Activated naive CD4-positive, alpha-beta T cell treated with anti-CD3 and anti-CD28 coated beads, Interleukin-2, amount 10 ng/mL, durations not matched to agents 7 days and 5 days (primary cell): ENCODE results near the gene MYLK2.
"Not testable (repeated sequence)": the region's sequence is repeated elsewhere in the genome, so short reads cannot be mapped to it uniquely, and the experiment has no call there.

ENCODE experiments used
- CTCF ChIA-PET: fragments of 350-600 bp; sonication (Branson Sonifier 250); formaldehyde crosslinking; loops from one replicate; lab custom pipeline; 2021; ENCODE audit warnings: antibody characterized with exemption; lab: Charles Lee
- DNase-seq: peaks from one replicate; pipeline ENCODE4 v3.0.0-alpha.2; 2020
- H3K27ac Mint-ChIP-seq: one replicate; pipeline ENCODE4 v1.8.0; 2021; ENCODE audit warnings: mild to moderate bottlenecking, moderate library complexity, mixed read lengths
- H3K27me3 Mint-ChIP-seq: one replicate; pipeline ENCODE4 v1.8.0; 2021; ENCODE audit warnings: mild to moderate bottlenecking, mixed read lengths
- H3K36me3 Mint-ChIP-seq: one replicate; pipeline ENCODE4 v1.8.0; 2021; ENCODE audit warnings: mixed read lengths
- H3K4me1 Mint-ChIP-seq: one replicate; pipeline ENCODE4 v1.8.0; 2021; ENCODE audit warnings: mixed read lengths
- H3K4me3 Mint-ChIP-seq: one replicate; pipeline ENCODE4 v1.8.0; 2021; ENCODE audit warnings: mild to moderate bottlenecking, moderate library complexity, mixed read lengths
- H3K9me3 Mint-ChIP-seq: one replicate; pipeline ENCODE4 v1.8.0; 2021; ENCODE audit warnings: mixed read lengths

Gene MYLK2

GRCh38 chr20:31821427-31821826 is 2.3 kb downstream of the MYLK2 start:
- Mint-ChIP-seq H3K36me3 (no peaks in the 10 kb centered on the region), H3K27ac (no peak overlapping the region)

GRCh38 chr20:31822421-31823330 is 3.5 kb downstream of the MYLK2 start:
- Mint-ChIP-seq H3K27me3 (peaks cover 19% of the 10 kb centered on the region), H3K27ac (peak overlapping the region; percentile 7), H3K4me3 (no peak overlapping the region), H3K36me3 (no peaks in the 10 kb centered on the region), H3K9me3 (no peaks in the 10 kb centered on the region), H3K4me1 (peaks cover 11% of the 10 kb centered on the region)
- peak; percentile 82 for DNase-seq
- CTCF ChIA-PET, result interaction anchor here (0.6 to 4.2 kb wide), 29 partner anchors 8 to 306 kb away, joined by 3 to 51 read pairs (median 4); partner anchors contain the start of genes FOXS1 and PDRG1

More at GRCh38 chr20:31821427-31821826, 2.3 kb downstream of the MYLK2 start:
- DNase-seq, result no peak
- CTCF ChIA-PET, result interaction anchor here (0.9 to 4.2 kb wide), 4 partner anchors 16 to 210 kb away, joined by 3 to 51 read pairs (median 31); partner anchors contain the start of gene FOXS1
- no peaks in the 10 kb centered on the region for H3K9me3 Mint-ChIP-seq
- H3K4me1 Mint-ChIP-seq, result peaks cover 11% of the 10 kb centered on the region
- peaks cover 19% of the 10 kb centered on the region for H3K27me3 Mint-ChIP-seq
- H3K4me3 Mint-ChIP-seq, result no peak overlapping the region

- Mint-ChIP-seq H3K4me1 (peaks cover 11% of the 10 kb centered on the region), H3K27me3 (peaks cover 19% of the 10 kb centered on the region), H3K9me3 (no peaks in the 10 kb centered on the region), H3K27ac (no peak overlapping the region), H3K36me3 (no peaks in the 10 kb centered on the region), H3K4me3 (no peak overlapping the region)
- DNase-seq, result no peak
- CTCF ChIA-PET, result interaction anchor here (0.6 to 4.2 kb wide), 29 partner anchors 9 to 305 kb away, joined by 3 to 51 read pairs (median 4); partner anchors contain the start of genes FOXS1 and PDRG1
Observed at GRCh38 chr20:31823360-31824124, 4.4 kb downstream of the MYLK2 start.

GRCh38 chr20:31824125-31824485 is 4.9 kb downstream of the MYLK2 start:
- CTCF ChIA-PET, result interaction anchor here (1.1 to 4.2 kb wide), 7 partner anchors 10 to 207 kb away, joined by 3 to 51 read pairs (median 24); partner anchors contain the start of genes FOXS1 and PDRG1
- DNase-seq, result no peak
- Mint-ChIP-seq H3K4me1 (peaks cover 11% of the 10 kb centered on the region), H3K27me3 (peaks cover 19% of the 10 kb centered on the region), H3K36me3 (no peaks in the 10 kb centered on the region), H3K27ac (no peak overlapping the region), H3K9me3 (no peaks in the 10 kb centered on the region), H3K4me3 (no peak overlapping the region)

- peaks cover 16% of the 10 kb centered on the region for H3K27me3 Mint-ChIP-seq
- H3K27ac Mint-ChIP-seq, result no peak overlapping the region
- CTCF ChIA-PET, result interaction anchor here (1.1 to 4.2 kb wide), 6 partner anchors 11 to 207 kb away, joined by 3 to 32 read pairs (median 14); partner anchors contain the start of gene PDRG1
- H3K9me3 Mint-ChIP-seq, result no peaks in the 10 kb centered on the region
- no peak for DNase-seq
- H3K4me3 Mint-ChIP-seq, result no peak overlapping the region
- no peaks in the 10 kb centered on the region for H3K36me3 Mint-ChIP-seq
- peaks cover 11% of the 10 kb centered on the region for H3K4me1 Mint-ChIP-seq
Observed at GRCh38 chr20:31824554-31825313, 5.6 kb downstream of the MYLK2 start.

GRCh38 chr20:31826074-31826473 is 6.9 kb downstream of the MYLK2 start:
- Mint-ChIP-seq H3K27ac (no peak overlapping the region), H3K4me3 (no peak overlapping the region), H3K4me1 (peaks cover 11% of the 10 kb centered on the region), H3K36me3 (no peaks in the 10 kb centered on the region), H3K27me3 (peaks cover 12% of the 10 kb centered on the region), H3K9me3 (no peaks in the 10 kb centered on the region)
- CTCF ChIA-PET, result interaction anchor here (1.2 to 1.9 kb wide), 2 partner anchors 9 to 26 kb away, joined by 3 to 8 read pairs; no protein-coding TSS in a partner anchor
- no peak for DNase-seq

GRCh38 chr20:31827059-31827458 is 7.9 kb downstream of the MYLK2 start:
- DNase-seq, result no peak
- no peaks in the 10 kb centered on the region for H3K9me3 Mint-ChIP-seq
- H3K27ac Mint-ChIP-seq, result no peak overlapping the region
- no peaks in the 10 kb centered on the region for H3K36me3 Mint-ChIP-seq
- H3K27me3 Mint-ChIP-seq, result peaks cover 6% of the 10 kb centered on the region
- peaks cover 11% of the 10 kb centered on the region for H3K4me1 Mint-ChIP-seq
- no peak overlapping the region for H3K4me3 Mint-ChIP-seq
- CTCF ChIA-PET, result interaction anchor here (0.7 to 1.9 kb wide), 3 partner anchors 10 to 264 kb away, joined by 3 to 8 read pairs (median 4); no protein-coding TSS in a partner anchor

- not testable (repeated sequence) for H3K27me3 Mint-ChIP-seq
Observed at GRCh38 chr20:31828016-31828415, 8.9 kb downstream of the MYLK2 start.

GRCh38 chr20:31829731-31830130 is 10.6 kb downstream of the MYLK2 start:
- Mint-ChIP-seq H3K27ac (no peak overlapping the region), H3K36me3 (no peaks in the 10 kb centered on the region), H3K27me3 (no peaks in the 10 kb centered on the region), H3K4me3 (no peak overlapping the region), H3K4me1 (no peaks in the 10 kb centered on the region), H3K9me3 (no peaks in the 10 kb centered on the region)
- CTCF ChIA-PET, result interaction anchor here (0.8 to 0.9 kb wide), 2 partner anchors 17 to 123 kb away, joined by 3 read pairs; no protein-coding TSS in a partner anchor
- DNase-seq, result no peak

More at GRCh38 chr20:31828016-31828415, 8.9 kb downstream of the MYLK2 start:
- H3K4me1 Mint-ChIP-seq, H3K9me3 Mint-ChIP-seq, H3K27ac Mint-ChIP-seq, H3K36me3 Mint-ChIP-seq, H3K4me3 Mint-ChIP-seq, DNase-seq: not testable (repeated sequence)
- CTCF ChIA-PET, result interaction anchor here (1.9 kb wide), 1 partner anchor 11 kb away, joined by 8 read pairs; no protein-coding TSS in a partner anchor

- no peak overlapping the region for H3K27ac Mint-ChIP-seq
- no peaks in the 10 kb centered on the region for H3K27me3 Mint-ChIP-seq
- H3K4me3 Mint-ChIP-seq, result no peak overlapping the region
- no peaks in the 10 kb centered on the region for H3K4me1 Mint-ChIP-seq
- DNase-seq, result no peak
- H3K36me3 Mint-ChIP-seq, result no peaks in the 10 kb centered on the region
- no peaks in the 10 kb centered on the region for H3K9me3 Mint-ChIP-seq
- CTCF ChIA-PET, result interaction anchor here (0.7 to 1.1 kb wide), 3 partner anchors 15 to 16 kb away, joined by 3 read pairs; partner anchors contain the start of gene FOXS1
Observed at GRCh38 chr20:31830406-31830981, 11.3 kb downstream of the MYLK2 start.

GRCh38 chr20:31831211-31831610 is 12.1 kb downstream of the MYLK2 start:
- Mint-ChIP-seq H3K27me3 (peaks cover 3% of the 10 kb centered on the region), H3K4me3 (no peak overlapping the region), H3K9me3 (no peaks in the 10 kb centered on the region), H3K36me3 (no peaks in the 10 kb centered on the region), H3K4me1 (peaks cover 6% of the 10 kb centered on the region), H3K27ac (no peak overlapping the region)
- no peak for DNase-seq
- CTCF ChIA-PET, result interaction anchor here (0.6 to 1.1 kb wide), 3 partner anchors 14 to 49 kb away, joined by 3 read pairs; partner anchors contain the start of gene FOXS1

- no peak overlapping the region for H3K4me3 Mint-ChIP-seq
- CTCF ChIA-PET, result interaction anchor here (0.6 to 1.4 kb wide), 3 partner anchors 9 to 259 kb away, joined by 3 read pairs; no protein-coding TSS in a partner anchor
- H3K4me1 Mint-ChIP-seq, result peaks cover 12% of the 10 kb centered on the region
- H3K27me3 Mint-ChIP-seq, result peaks cover 5% of the 10 kb centered on the region
- no peak overlapping the region for H3K27ac Mint-ChIP-seq
- no peaks in the 10 kb centered on the region for H3K36me3 Mint-ChIP-seq
- H3K9me3 Mint-ChIP-seq, result no peaks in the 10 kb centered on the region
- no peak for DNase-seq
Observed at GRCh38 chr20:31831771-31832306, 12.7 kb downstream of the MYLK2 start.
